Vagina (tissue), 2 donors: Measurements from ENCODE around the gene XRCC4. TPM values are rescaled to one million over a fixed set of nuclear protein-coding genes. Genes with fewer than 3 reads are reported as not detected.

Experiments
- DNase-seq, 2 donors: peaks; one replicate each; pipeline ENCODE4 v3.0.0-alpha.2; 2017; ENCODE audit errors: extremely low spot score in 2 of 2
- H3K27ac ChIP-seq: fragments of 200-600 bp; sonication (generic); one replicate; pipeline ENCODE4 v1.5.1; 2019
- H3K27me3 ChIP-seq: fragments of 200-600 bp; sonication (generic); one replicate; pipeline ENCODE4 v1.5.1; 2019
- H3K36me3 ChIP-seq, 2 donors: fragments of 200-600 bp; sonication (generic); one replicate each; pipeline ENCODE4 v1.5.1; 2017 to 2019
- H3K4me1 ChIP-seq: fragments of 200-600 bp; sonication (generic); one replicate; pipeline ENCODE4 v1.5.1; 2019
- H3K4me3 ChIP-seq, 2 donors: fragments of 200-600 bp; sonication (generic); 1 replicate in 1 of 2; 2 replicates in 1 of 2; pipeline ENCODE4 v1.5.1; 2016 to 2019
- H3K9me3 ChIP-seq: fragments of 200-600 bp; sonication (generic); one replicate; pipeline ENCODE4 v1.5.1; 2019
- CTCF ChIP-seq, 3 experiments: fragments of 450-650 bp in 2 of 3; fragments of 200-600 bp in 1 of 3; sonication (generic) in 1 of 3; IDR thresholded peaks; one replicate each; pipeline ENCODE4 v1.5.1; 2017 to 2019; ENCODE audit warnings: antibody characterized with exemption in 3 of 3, mild to moderate bottlenecking in 2 of 3, moderate library complexity in 2 of 3
- POLR2A ChIP-seq, 2 donors: fragments of 450-650 bp; IDR thresholded peaks; one replicate each; pipeline ENCODE4 v1.6.1; 2017; ENCODE audit warnings: antibody characterized with exemption in 2 of 2, mild to moderate bottlenecking in 2 of 2, moderate library complexity in 2 of 2
- POLR2AphosphoS5 ChIP-seq, 2 donors: sonication (generic); formaldehyde crosslinking; IDR thresholded peaks; one replicate each; pipeline ENCODE4 v1.9.0; 2017; ENCODE audit warnings: antibody characterized with exemption in 2 of 2, mild to moderate bottlenecking in 2 of 2, low read depth in 1 of 2; ENCODE audit not compliant: insufficient read depth in 1 of 2
- intact Hi-C: fragments of 100-400 bp; cut with DNase I; formaldehyde crosslinking; loops from one replicate; pipeline ENCODE4 v1.15.1; 2023
- total RNA-seq: library from RNA; depleted of rRNA; stranded (reverse); fragments of >200 nt; gene quantifications from one replicate; pipeline ENCODE4 v1.2.3, GENCODE V29; 2016

XRCC4 gene
- total RNA-seq, 1 donor from 2014 or later: 5.4 TPM

GRCh38 chr5:83099001-83099400 is 21.7 kb downstream of the XRCC4 start:
- Histone ChIP-seq H3K27ac (no peak overlapping the region), H3K36me3 (no peaks in the 10 kb centered on the region), H3K4me1 (no peaks in the 10 kb centered on the region), H3K27me3 (no peaks in the 10 kb centered on the region), H3K9me3 (no peaks in the 10 kb centered on the region), H3K4me3 (no peak overlapping the region)
- no peak for DNase-seq
- TF ChIP-seq POLR2A (IDR thresholded peaks at IDR 0.05) (no peak), POLR2AphosphoS5 (IDR thresholded peaks at IDR 0.05; ENCODE audit: insufficient read depth in 1 of 2, low read depth in 1 of 2) (no peak), CTCF (IDR thresholded peaks at IDR 0.05) (no peak)
- intact Hi-C loops: no loop called here

- intact Hi-C loops: no loop called here
- Histone ChIP-seq H3K4me3 (no peak overlapping the region), H3K4me1 (no peaks in the 10 kb centered on the region), H3K36me3 (no peaks in the 10 kb centered on the region), H3K27ac (no peak overlapping the region), H3K27me3 (no peaks in the 10 kb centered on the region), H3K9me3 (no peaks in the 10 kb centered on the region)
- no peak for DNase-seq
- TF ChIP-seq CTCF (IDR thresholded peaks at IDR 0.05) (no peak), POLR2AphosphoS5 (IDR thresholded peaks at IDR 0.05; ENCODE audit: insufficient read depth in 1 of 2, low read depth in 1 of 2) (no peak), POLR2A (IDR thresholded peaks at IDR 0.05) (no peak)
Measured at GRCh38 chr5:83099445-83099844, 22.1 kb downstream of the XRCC4 start.

- TF ChIP-seq POLR2AphosphoS5 (IDR thresholded peaks at IDR 0.05; ENCODE audit: insufficient read depth in 1 of 2, low read depth in 1 of 2): no peak
- TF ChIP-seq POLR2A (IDR thresholded peaks at IDR 0.05): no peak
- no peak for TF ChIP-seq CTCF (IDR thresholded peaks at IDR 0.05)
- Histone ChIP-seq H3K4me1 (no peaks in the 10 kb centered on the region), H3K27ac (no peak overlapping the region), H3K27me3 (no peaks in the 10 kb centered on the region), H3K4me3 (no peak overlapping the region), H3K36me3 (no peaks in the 10 kb centered on the region), H3K9me3 (no peaks in the 10 kb centered on the region)
- intact Hi-C loops: no loop called here
- no peak for DNase-seq
Measured at GRCh38 chr5:83101514-83101913, 24.2 kb downstream of the XRCC4 start.

GRCh38 chr5:83102364-83102980 is 25.1 kb downstream of the XRCC4 start:
- Histone ChIP-seq H3K4me3 (no peak overlapping the region), H3K27ac (no peak overlapping the region), H3K9me3 (no peaks in the 10 kb centered on the region), H3K36me3 (no peaks in the 10 kb centered on the region), H3K27me3 (no peaks in the 10 kb centered on the region), H3K4me1 (no peaks in the 10 kb centered on the region)
- intact Hi-C loops: no loop called here
- DNase-seq: no peak
- TF ChIP-seq POLR2A (IDR thresholded peaks at IDR 0.05) (no peak), CTCF (IDR thresholded peaks at IDR 0.05) (no peak), POLR2AphosphoS5 (IDR thresholded peaks at IDR 0.05; ENCODE audit: insufficient read depth in 1 of 2, low read depth in 1 of 2) (no peak)

GRCh38 chr5:83104021-83104420 is 26.7 kb downstream of the XRCC4 start:
- no peak overlapping the region for H3K4me3 ChIP-seq
- no peaks in the 10 kb centered on the region for H3K9me3 ChIP-seq
- no peaks in the 10 kb centered on the region for H3K36me3 ChIP-seq
- H3K27me3 ChIP-seq: no peaks in the 10 kb centered on the region
- no peaks in the 10 kb centered on the region for H3K4me1 ChIP-seq
- TF ChIP-seq POLR2A (IDR thresholded peaks at IDR 0.05): no peak
- TF ChIP-seq POLR2AphosphoS5 (IDR thresholded peaks at IDR 0.05; ENCODE audit: insufficient read depth in 1 of 2, low read depth in 1 of 2): no peak
- TF ChIP-seq CTCF (IDR thresholded peaks at IDR 0.05): no peak
- H3K27ac ChIP-seq: no peak overlapping the region
- no peak for DNase-seq
- intact Hi-C loops: no loop called here
